Lung microvascular endothelial cell (primary cell): ENCODE results near the gene ICAM2. TPM values are rescaled to one million over a fixed set of nuclear protein-coding genes. Genes with fewer than 3 reads are reported as not detected.
A peak's percentile ranks its signal among the peaks of the same experiment; 100 is the strongest.
"Not testable (repeated sequence)": the region's sequence is repeated elsewhere in the genome, so short reads cannot be mapped to it uniquely, and the experiment has no call there.

ENCODE experiments used
- DNase-seq, 2 donors: peaks; one replicate each; pipeline versions ENCODE4 v3.0.0 to v3.0.0-alpha.2; 2010; ENCODE audit warnings: low read depth in 2 of 2
- total RNA-seq: library from RNA; depleted of rRNA; stranded (reverse); fragments of >200 nt; gene quantifications from 2 replicates; pipeline ENCODE4 v1.2.1, GENCODE V29; 2014

Gene ICAM2
- total RNA-seq, 1 donor from 2014 or later: 257 TPM

GRCh38 chr17:64009571-64010402 lies 10.6 kb downstream of the ICAM2 start:
- DNase-seq: peak; percentile 54 to 58

- peak; percentile 62 to 83 for DNase-seq
Observed at GRCh38 chr17:64008830-64009229, 11.6 kb downstream of the ICAM2 start.

- no peak for DNase-seq
Observed at GRCh38 chr17:64008346-64008745, 12.1 kb downstream of the ICAM2 start.

GRCh38 chr17:64007838-64008282 lies 12.6 kb downstream of the ICAM2 start:
- peak; percentile 48 to 72 for DNase-seq

GRCh38 chr17:64007089-64007837 lies 13.2 kb downstream of the ICAM2 start:
- not testable (repeated sequence) for DNase-seq

GRCh38 chr17:64006361-64007088 lies 13.9 kb downstream of the ICAM2 start:
- peak; percentile 91 to 96 for DNase-seq

GRCh38 chr17:64005734-64006167 lies 14.7 kb downstream of the ICAM2 start:
- DNase-seq: peak; percentile 58 to 66

GRCh38 chr17:64004903-64005733 lies 15.3 kb downstream of the ICAM2 start:
- no peak for DNase-seq

GRCh38 chr17:64004218-64004770 lies 16.1 kb downstream of the ICAM2 start:
- no peak for DNase-seq

GRCh38 chr17:64003526-64004121 lies 16.8 kb downstream of the ICAM2 start:
- DNase-seq: no peak

GRCh38 chr17:64002658-64003525 lies 17.5 kb downstream of the ICAM2 start:
- no peak for DNase-seq

- DNase-seq: peak in 1 of 2 donors; percentile 83
Observed at GRCh38 chr17:64001763-64002529, 18.5 kb downstream of the ICAM2 start.

- no peak for DNase-seq
Observed at GRCh38 chr17:64001091-64001579, 19.3 kb downstream of the ICAM2 start.

GRCh38 chr17:63999680-64000531 lies 20.5 kb downstream of the ICAM2 start:
- DNase-seq: no peak

GRCh38 chr17:63998721-63999679 lies 21.4 kb downstream of the ICAM2 start:
- no peak for DNase-seq
